SKM-1 (cell line): ENCODE measurements around the gene SULT4A1.

Experiments
- DNase-seq: peaks from one replicate; lab custom pipeline; 2025; ENCODE audit not compliant: unreplicated experiment; lab: John Stamatoyannopoulos, UW

Gene SULT4A1

GRCh38 chr22:43828998-43829782 lies 33.1 kb downstream of the SULT4A1 start:
- DNase-seq, result no peak

GRCh38 chr22:43828725-43828997 lies 33.7 kb downstream of the SULT4A1 start:
- no peak for DNase-seq

- DNase-seq, result no peak
Measured at GRCh38 chr22:43827926-43828724, 34.2 kb downstream of the SULT4A1 start.

- no peak for DNase-seq
Measured at GRCh38 chr22:43827003-43827735, 35.1 kb downstream of the SULT4A1 start.

GRCh38 chr22:43826142-43827002 lies 35.9 kb downstream of the SULT4A1 start:
- DNase-seq, result no peak

- DNase-seq, result no peak
Measured at GRCh38 chr22:43825651-43826050, 36.7 kb downstream of the SULT4A1 start.

- no peak for DNase-seq
Measured at GRCh38 chr22:43824724-43825420, 37.4 kb downstream of the SULT4A1 start.

GRCh38 chr22:43823911-43824665 lies 38.2 kb downstream of the SULT4A1 start:
- no peak for DNase-seq

- DNase-seq, result no peak
Measured at GRCh38 chr22:43823353-43823908, 38.9 kb downstream of the SULT4A1 start.

GRCh38 chr22:43821606-43822425 lies 40.5 kb downstream of the SULT4A1 start:
- DNase-seq, result no peak

GRCh38 chr22:43820651-43821305 lies 41.5 kb downstream of the SULT4A1 start:
- DNase-seq, result no peak

GRCh38 chr22:43819931-43820640 lies 42.2 kb downstream of the SULT4A1 start:
- DNase-seq, result no peak

GRCh38 chr22:43819421-43819921 lies 42.8 kb downstream of the SULT4A1 start:
- no peak for DNase-seq

- no peak for DNase-seq
Measured at GRCh38 chr22:43818981-43819380, 43.3 kb downstream of the SULT4A1 start.

- DNase-seq, result no peak
Measured at GRCh38 chr22:43817402-43817801, 44.9 kb downstream of the SULT4A1 start.

GRCh38 chr22:43814264-43814663 lies 48.0 kb downstream of the SULT4A1 start:
- no peak for DNase-seq

GRCh38 chr22:43812890-43813289 lies 49.4 kb downstream of the SULT4A1 start:
- DNase-seq, result no peak
